ENCODE measurements around the gene AWAT2.
A peak's percentile ranks its signal among the peaks of the same experiment; 100 is the strongest.

AWAT2 gene, protein sequence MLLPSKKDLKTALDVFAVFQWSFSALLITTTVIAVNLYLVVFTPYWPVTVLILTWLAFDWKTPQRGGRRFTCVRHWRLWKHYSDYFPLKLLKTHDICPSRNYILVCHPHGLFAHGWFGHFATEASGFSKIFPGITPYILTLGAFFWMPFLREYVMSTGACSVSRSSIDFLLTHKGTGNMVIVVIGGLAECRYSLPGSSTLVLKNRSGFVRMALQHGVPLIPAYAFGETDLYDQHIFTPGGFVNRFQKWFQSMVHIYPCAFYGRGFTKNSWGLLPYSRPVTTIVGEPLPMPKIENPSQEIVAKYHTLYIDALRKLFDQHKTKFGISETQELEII

DNA sequence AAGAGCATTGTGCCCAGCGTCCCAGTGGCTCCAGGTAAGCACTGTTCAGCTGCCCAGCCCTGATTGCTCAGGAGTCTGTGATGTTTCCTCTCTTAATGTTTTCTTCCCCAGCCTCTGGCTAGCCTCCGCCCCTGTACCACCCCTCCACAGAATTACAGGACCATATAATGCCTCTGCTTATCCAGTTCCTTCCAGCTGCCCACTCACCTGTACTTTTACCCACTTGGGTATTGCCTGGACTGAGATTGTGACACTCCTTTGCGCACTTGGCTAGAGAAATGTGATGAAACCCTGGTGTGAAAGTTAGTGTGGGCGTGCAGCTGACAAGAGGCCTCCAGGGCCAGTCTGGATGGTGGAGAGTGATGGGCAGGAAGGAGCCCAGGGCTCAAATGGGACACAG lies at the start of gene AWAT2:
Gene AWAT2, minus strand, starts transcription at position 14 of the 400 bp plus-strand sequence. Its CDS starts 6 bp downstream, at position 8.
- no peak for DNase-seq

DNA sequence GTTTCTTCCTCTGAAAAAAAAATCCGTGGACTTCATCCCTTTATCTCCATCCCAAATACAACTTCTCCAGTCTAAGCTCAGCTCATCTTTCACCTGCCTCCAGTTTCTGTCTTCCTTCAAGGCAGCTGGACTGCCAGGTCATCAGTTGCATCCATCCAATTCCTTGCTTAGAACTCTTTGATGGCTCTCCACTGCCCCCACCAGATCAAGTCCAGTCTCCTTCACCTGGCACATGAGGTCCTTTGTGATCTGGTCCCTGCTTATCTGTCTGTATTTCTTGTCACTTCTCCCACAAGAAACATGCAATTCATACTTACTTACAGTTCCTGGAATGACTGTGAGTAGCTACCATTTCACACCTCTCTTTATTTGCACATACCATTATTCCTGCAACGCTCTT lies 46.3 kb upstream of the AWAT2 start:
- DNase-seq, result peak; percentile 5

DNA sequence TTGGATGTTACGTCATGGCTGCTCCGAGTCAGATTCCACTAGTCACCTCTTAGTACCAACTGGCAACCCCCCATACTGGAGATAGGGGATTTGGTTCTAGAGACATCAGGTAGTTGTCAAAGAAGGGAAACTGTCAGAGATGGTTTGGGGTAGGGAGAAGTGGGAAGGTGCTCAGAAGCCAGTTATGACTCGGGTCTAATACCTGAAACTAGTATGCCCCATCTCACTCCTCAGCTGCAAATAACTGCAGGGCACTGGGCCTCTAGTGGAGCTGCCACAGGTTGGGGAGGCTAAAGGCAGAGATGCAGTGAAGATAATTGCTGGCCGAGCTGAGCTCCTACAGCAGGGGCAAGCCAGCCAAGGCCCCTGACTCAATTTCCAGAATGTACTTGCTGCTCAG lies 42.5 kb upstream of the AWAT2 start:
- DNase-seq, result no peak

DNA sequence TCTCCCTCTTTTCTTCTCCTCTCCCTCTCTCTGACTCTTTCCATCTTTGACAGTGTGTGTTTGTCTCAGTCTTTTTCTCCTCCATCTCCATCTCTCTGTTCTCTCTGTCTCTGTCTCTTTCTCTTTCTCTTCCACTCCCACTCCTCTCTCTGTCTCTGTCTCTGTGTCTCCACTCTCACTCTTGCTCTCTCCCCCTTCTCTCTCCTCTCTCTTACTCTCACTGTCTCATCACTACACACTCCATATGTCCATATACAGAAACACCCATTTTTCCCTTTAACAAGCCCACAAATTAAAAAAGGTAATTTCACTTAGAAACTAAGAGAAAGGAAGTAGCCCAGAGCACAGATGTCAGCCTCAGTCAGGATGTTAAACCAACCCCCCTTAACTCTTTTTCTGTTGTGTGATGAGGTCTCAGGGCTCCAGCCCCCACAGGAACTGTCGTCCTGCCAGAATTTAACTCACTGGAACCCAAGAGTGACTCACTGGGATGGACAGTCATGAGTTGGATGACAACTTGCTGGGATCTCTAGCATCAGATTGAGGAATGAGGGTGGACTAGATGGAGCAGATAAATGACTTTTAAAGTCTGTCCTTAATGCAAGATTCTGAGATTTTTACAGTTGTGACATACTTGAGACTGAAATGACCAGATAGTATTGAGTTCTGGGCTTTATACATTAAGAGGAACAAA lies 40.0 kb upstream of the AWAT2 start:
- peak; percentile 70 for DNase-seq

DNA sequence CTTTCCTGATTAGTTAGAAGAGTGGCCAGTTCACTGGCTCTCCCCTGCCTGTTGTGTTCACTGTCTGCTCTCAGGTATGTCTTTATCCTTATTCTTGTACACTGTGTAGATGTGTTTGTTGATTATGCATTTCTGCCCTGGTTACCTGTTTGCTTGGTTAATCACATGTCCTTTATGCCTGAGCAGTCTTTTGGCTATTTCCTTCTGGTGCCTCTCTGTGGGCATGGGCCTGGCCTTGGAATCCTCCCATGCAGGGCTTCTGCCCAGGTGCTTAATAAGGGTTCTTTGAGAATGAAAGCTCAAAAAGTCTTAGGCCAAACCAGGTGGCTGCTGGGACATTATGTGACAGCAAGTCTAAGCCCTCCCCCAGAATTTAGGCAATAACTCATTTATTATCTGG lies 39.0 kb upstream of the AWAT2 start:
- DNase-seq, result no peak

DNA sequence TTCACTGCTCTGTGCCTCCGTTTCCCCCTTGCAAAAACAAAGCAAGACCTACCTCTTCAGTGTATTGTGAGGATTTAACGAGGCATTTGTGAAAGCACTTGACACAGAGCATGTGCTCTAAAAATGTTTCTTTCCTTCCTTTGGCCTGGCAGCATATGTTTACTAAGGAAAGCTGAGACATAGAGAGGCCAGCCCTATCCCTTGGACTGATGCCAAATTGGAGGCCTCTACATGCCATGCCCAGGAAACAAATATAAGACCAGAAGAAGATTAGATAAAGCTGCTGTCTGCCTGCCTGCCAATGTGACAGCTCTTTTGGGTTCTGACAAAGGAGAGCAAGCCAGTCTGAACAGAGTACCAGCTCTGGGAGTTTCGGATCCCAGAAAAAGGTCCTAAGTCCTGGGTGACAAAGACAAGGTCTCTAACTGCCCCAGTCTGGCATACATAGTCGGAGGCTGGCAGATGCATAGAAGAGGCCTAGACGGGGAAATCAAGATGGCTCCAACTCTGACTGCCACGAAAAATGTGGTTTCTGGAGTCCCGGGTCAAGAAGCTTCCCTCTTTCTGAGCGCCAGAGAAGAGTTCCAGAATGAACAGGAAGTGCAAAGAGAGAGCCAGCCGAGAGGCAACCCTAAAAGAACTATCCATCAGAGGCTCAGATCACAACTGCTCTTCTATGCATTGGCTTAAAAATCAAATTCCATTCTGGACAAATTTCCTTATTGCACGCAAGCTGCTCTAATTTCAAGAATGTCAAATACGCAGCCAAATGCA lies 38.3 kb upstream of the AWAT2 start:
- DNase-seq, result peak; percentile 26

DNA sequence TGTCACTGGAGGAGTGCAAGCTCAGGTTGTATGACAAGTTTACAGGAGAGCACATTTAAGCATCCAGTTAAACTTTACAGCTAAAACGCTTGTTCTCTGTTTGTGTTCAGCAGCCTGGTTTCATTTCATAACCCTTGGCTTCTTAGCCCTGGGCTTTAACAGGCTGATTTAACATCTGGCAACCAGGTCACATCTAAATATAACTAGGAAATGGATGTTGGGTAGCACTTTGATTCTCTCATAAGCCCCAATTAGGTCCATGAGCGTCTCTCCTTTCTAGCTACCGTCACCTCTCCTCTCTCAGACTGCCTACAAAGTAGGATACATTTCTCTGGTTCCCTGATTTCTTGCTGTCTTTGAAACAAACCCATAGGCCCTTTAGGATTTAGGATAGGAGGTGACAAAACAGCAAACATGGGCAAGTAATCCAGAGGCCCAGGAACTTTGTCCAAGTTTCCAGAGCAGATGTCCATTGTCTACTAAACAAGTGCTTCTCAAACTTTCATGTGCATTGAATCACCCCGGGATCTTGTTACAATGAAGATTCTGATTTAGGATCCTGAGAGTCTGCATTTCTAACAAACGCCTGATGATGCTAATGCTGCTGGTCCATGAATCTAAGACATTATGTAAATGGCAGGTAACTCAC lies 35.0 kb upstream of the AWAT2 start:
- DNase-seq, result no peak

DNA sequence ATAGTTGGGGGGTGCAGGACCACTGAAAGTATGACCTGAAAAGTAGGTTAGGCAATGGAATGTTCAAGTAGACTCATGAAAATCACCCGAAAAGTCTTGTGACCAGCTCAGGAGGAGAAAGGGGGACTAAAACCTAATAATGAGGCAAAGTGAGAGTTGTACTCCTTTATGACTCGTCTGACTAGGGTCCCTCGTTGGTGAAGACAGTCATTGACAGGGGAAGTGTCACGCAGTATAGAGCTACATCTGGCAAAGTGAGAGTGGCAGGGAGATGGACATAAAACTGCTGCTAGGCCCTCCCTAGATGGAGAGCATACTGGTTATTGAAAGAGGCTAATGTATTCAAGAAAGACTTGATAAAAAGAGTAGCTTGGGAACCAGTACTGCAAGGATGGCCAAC lies 33.0 kb upstream of the AWAT2 start:
- no peak for DNase-seq

DNA sequence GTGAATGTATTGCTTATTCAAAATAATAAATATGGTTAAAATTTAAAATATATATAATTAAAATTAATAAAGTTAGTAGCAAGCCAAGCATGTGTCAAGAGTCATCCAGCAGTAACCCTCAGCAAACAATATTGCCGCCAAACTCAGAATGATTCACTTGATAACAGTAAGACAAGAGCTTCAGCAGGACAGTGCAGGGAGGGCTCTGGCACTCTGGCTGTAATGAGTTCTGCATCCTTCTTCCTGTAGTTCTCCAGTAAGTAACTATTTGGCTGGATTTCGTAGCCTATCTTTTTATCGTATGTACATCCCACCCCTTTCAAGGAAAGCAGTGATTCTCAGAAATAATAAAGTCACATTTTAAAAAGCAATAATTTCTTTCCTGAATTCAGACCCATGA lies 30.1 kb upstream of the AWAT2 start:
- DNase-seq, result no peak

DNA sequence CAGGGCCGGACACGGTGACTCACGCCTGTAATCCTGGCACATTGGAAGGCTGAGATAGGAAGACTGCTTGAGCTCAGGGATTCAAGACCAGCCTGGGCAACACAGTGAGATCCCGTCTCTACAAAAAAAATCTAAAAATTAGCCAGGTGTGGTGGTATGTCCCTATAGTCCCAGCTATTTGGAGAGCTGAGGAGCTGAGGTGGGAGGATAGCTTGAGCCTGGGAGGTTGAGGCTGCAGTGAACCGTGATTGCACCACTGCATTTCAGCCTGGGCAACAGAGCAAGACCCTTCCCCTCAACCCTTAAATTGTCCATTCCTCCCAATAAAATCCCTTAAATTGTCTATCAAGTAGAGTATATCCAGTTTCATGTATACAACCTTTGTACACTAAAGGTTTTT lies 29.6 kb upstream of the AWAT2 start:
- no peak for DNase-seq

DNA sequence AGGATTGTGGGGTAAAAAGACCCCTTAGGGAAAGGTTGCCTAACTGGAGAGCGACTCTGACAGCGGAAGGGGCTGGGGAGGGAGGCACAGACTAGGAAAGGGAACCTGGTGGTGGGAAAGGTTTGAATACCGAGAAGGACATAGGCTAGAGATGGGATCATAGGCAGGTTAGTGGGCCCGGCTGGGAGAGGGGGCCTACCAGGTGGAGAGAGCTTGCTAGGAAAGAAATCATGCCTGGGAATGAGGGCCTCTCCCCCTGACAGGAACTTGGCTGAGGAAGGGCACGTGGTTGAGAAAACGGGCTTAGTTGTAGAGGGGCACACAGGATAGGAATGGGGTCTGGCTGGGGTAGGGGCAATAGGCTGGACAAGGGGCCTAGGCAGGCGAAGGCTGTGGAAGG lies 16.9 kb upstream of the AWAT2 start:
- DNase-seq, result no peak

DNA sequence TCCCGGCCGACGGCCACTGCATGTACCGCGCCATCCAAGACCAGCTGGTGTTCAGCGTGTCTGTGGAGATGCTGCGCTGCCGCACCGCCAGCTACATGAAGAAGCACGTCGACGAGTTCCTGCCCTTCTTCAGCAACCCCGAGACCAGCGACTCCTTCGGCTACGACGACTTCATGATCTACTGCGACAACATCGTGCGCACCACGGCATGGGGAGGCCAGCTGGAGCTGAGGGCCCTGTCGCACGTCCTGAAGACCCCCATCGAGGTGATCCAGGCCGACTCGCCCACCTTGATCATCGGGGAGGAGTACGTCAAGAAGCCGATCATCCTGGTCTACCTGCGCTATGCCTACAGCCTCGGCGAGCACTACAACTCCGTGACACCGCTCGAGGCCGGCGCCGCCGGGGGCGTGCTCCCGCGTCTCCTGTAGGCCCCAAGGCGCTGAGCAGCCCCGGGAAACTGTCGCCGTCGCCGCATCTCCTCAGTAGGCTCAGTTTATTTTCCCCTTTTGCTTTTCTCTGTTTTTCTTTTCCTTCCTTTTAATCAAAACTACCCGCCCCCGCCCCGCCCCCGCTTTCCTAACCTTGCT lies 13.3 kb upstream of the AWAT2 start:
- DNase-seq, result no peak

DNA sequence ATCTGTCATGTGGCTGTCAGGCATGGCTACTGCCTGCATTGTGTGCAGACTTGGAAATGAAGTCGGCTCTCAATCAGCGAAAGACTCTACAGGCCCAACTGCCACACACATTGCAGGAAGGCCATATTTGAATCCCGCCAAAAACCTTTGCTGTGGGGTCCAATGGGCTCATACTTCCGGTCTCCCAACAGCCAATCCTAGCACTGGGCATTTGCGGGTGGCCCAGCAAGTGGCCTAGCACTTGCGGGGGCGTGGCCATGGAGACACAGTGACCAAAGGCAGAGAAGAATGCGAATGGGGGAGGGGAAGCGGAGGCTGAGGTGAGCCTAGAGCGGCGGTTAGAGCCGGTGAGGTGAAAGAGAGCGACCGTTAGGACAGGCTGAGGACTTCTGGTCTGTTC lies 12.3 kb upstream of the AWAT2 start, which contains the start of gene OTUD6A:
Gene OTUD6A, plus strand, starts transcription at position 382 of the 400 bp plus-strand sequence. CDS start 68 bp downstream, outside the sequence.
- DNase-seq, result no peak

DNA sequence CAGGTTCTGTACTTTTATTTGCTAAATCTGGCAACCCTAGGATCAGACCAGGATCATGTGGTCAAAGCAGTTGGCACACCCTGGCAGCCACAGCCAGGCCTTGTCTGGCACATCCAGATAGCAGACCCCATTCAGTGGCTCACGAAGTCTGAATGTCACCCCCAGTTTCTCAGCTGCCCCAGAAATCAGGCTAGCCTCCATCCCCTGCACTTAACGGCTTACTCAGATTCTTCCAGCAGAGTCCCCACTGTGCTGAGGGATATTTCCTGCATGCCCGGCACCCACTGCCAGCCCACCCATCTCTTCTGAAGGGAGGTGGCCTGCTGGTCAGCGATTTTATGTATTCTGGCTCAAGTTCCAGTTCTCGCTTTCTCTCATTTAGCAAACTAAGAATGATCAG lies 4.7 kb upstream of the AWAT2 start:
- DNase-seq, result no peak

DNA sequence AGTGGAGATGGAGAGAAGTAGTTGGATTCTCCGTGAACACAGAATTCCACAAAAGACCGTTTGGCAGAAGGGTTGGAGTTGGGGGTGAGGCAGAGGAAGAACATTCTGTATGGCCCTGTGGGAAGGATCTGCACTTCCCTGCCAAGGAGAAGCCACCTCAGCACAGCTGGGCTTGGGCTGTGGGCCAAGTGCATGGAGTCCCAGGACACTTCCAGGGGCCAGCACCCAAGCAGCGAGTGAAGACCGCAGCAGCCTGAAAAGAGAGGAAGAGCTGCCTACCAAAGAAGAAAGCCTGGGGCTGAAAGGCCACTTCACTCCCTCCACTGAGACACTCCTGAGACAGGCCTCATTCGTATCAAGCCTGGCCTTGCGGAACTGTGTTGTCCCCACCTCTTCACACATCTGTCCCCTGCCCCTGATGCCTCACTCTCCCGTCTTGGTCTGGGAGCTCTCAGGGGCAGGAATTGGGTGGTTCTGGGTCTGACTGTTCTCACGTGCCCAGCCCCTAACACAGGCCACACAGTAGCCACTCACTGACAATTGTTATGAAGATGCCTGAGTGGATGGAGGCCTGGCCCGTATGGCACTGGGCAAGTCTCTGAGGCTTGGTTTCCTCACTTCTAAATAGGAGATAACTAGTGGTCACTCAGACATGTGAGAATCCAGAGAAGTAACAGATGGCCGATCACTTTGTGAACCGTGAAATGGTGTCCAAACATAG lies 3.3 kb upstream of the AWAT2 start:
- no peak for DNase-seq

DNA sequence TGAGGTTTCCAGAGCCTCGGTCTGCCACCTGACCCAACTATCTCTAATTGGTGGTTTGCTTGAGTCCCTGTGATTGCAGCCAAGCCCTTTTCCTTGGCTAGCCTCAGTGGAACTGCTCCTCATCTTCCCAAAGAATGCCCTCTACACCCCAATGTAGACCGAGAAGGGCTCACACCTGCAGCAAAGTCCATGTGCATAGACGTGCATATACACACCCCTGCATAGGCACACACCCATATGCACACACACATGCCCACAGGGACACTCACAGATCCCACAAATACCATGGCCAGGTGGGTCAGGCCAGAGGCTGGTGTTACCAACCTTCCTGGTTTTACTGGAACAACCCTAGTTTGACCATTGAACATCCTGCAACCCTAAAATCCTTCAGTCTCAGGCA lies 332 bp downstream of the AWAT2 start:
- no peak for DNase-seq

DNA sequence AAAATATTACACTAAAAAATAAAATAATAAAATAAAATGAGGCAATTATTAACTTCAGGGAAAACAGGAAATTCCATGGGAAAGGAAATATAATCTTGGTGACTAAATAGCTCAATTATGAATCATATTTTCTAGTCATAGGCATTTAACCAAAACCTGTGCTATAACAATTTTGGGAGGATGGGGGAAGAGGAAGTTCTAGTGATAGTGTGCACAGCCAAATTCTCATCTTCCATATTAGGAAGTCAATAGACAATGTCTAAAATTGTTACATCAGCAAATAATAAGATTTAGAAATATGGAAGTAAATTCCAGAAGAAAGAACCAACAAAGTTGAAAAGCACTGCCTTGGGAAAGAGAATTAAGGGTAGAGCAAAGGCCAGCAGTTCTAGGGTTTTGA lies 2.8 kb downstream of the AWAT2 start:
- DNase-seq, result peak; percentile 74

DNA sequence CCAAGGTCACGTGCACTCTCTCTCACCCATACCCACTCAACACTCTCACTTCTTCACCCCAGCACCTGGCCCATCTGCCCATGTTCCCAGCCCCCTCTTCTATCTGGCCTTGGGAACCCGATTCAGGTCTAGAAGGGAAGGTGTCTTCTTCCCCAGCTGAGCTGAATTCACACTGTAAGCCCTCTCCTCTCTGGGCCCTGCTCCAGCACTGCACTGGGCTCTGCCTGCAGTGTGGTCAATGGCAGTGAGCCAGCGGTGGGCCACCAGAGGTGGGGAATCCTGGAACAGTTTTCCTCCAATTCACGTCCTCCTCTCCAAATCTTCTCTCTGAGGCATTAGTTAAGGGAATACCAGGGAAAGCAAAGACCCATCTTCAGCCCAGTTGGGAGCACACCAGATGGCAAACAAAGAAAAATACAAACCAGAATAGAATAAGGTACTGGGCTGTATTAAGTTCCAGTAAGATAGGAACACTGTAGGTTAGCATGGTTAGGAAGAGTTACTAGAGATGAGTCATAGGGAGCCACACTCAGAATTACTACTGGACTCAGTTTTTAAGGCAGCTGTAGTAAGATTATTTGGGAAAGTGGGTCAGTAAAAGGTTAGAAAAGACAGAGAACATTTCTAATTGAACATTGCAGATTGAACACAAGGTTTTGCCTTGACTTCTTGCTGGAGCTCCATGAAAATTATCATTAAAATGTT lies 5.0 kb downstream of the AWAT2 start:
- peak; percentile 34 for DNase-seq

DNA sequence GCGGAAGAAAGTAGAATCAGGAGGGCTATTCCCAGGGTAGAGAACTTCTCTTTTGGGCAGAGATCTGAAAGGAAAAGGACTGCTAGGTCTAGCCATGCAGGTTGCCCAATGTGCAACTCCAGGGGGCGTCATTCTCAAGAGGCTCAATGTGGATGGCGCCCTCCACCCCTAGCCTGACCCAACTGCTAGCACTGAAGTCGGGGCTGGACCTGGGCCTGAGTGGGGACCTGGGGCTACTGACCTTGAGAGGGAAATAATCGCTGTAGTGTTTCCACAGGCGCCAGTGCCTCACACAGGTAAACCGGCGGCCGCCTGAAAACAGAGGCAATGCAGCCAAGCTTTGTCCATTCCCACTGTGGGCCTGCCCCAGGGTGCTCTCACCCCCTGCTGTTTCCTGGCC lies 6.1 kb downstream of the AWAT2 start:
- DNase-seq, result no peak

DNA sequence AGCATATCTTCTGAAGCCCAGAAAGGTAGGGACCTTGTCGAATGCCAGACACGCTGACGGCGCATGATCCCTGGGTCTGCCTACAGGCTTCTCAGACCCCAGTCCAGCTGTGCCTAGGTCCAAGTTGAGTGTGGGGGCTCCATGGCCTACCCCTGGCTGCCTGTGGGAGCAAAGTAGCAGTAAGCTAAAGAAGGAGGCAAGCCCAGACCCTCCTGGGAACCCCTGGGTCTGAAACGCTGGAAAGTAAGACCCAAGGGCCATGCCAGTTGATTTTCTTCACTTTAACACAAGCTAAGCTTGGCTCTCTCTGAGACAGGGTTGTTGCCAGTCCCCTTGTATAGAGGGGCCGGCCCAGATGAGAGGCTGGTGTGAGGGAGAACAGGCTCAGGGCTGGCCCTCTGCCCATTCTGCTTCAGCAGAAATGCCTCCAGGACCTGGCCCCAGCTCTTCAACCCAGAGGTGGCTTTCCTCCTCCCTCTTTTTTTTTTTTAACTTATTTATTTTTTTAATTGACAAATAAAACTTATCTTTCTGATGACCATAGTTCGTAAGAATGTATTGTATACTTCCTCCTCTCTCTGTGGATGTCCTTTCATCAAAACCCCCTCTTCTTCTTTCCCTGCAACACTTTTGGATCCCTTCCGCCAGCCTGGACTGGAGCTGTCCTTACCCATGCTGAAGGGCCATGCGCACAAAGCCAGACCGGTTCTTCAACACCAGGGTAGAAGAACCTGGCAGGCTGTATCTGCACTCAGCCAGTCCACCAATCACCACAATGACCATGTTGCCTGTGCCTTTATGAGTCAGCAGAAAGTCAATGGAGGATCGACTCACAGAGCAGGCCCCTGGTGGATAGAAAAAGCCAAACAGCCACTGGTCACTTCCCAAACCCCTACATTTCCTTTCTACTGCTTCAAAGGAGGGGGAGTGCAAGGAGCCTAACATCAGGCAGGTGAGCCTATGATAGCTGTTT lies 7.1 kb downstream of the AWAT2 start:
- no peak for DNase-seq

Data from fibroblast of skin of right quadriceps (primary cell).